Measurements from ENCODE around the gene LLGL1. TPM values are rescaled to one million over a fixed set of nuclear protein-coding genes. Genes with fewer than 3 reads are reported as not detected.

The LLGL1 gene
- total RNA-seq, 1 experiment from 2014 or later: 44.3 TPM

GRCh38 chr17:18241229-18241871, 15.9 kb downstream of the LLGL1 start:
- Histone ChIP-seq H3K36me3 (ENCODE audit: control insufficient read depth in 1 of 2, insufficient read depth in 2 of 2, low read length in 2 of 2) (peaks cover 13 to 16% of the 10 kb centered on the region in 2 experiments), H3K4me2 (ENCODE audit: low read length) (no peak overlapping the region), H4K20me1 (ENCODE audit: insufficient read depth) (no peaks in the 10 kb centered on the region), H3K27ac (ENCODE audit: low read depth, low read length) (no peak overlapping the region), H3K4me3 (replicated peaks in 1 of 2; ENCODE audit: low read depth in 1 of 2, low read length in 2 of 2) (no peak overlapping the region), H3K9ac (ENCODE audit: low read length) (no peak overlapping the region), H2AFZ (ENCODE audit: low read depth, low read length, poor library complexity, severe bottlenecking) (no peak overlapping the region), H3K9me2 (ENCODE audit: insufficient read depth) (no peaks in the 10 kb centered on the region), H3K79me2 (ENCODE audit: insufficient read depth, low read length) (no peaks in the 10 kb centered on the region), H3K9me3 (ENCODE audit: control insufficient read depth in 1 of 2, insufficient read depth in 1 of 2, low read depth in 1 of 2, low read length in 2 of 2) (no peaks in the 10 kb centered on the region), H3K4me1 (ENCODE audit: control insufficient read depth in 1 of 2, insufficient read depth in 2 of 2, low read length in 2 of 2) (no peaks in the 10 kb centered on the region), H3K27me3 (ENCODE audit: insufficient read depth, low read length) (no peaks in the 10 kb centered on the region)
- DNase-seq (ENCODE audit: low read depth, low spot score): no peak
- BruUV-seq (replicated peaks): no TSS peak
- intact Hi-C loops (cut with micrococcal nuclease): no loop called here
- ChIA-PET POLR2A (no interaction called here), RAD21 (ENCODE audit: low non-redundant PET in 1 of 2, low total read pairs in 2 of 2, uncharacterized antibody in 2 of 2, unreplicated experiment in 2 of 2) (no interaction called here), CTCF (no interaction called here)
- TF ChIP-seq, protein P1, sequence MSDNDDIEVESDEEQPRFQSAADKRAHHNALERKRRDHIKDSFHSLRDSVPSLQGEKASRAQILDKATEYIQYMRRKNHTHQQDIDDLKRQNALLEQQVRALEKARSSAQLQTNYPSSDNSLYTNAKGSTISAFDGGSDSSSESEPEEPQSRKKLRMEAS (IDR thresholded peaks at IDR 0.05): no peak
- TF ChIP-seq CBX3 (IDR thresholded peaks at IDR 0.05; ENCODE audit: low read depth) (no peak), ZFX (IDR thresholded peaks at IDR 0.05) (0 out of 2 replicates have a peak, but pooled peaks have one; percentile 3), TCF7L2 (IDR thresholded peaks at IDR 0.05; ENCODE audit: borderline replicate concordance, extremely low read depth, insufficient read depth, insufficient read length) (no peak), SP1 (IDR thresholded peaks at IDR 0.05; ENCODE audit: low read depth) (no peak), YY1 (IDR thresholded peaks at IDR 0.05; ENCODE audit: extremely low read depth, insufficient replicate concordance, low read depth, low read length) (no peak), EZH2phosphoT487 (IDR thresholded peaks at IDR 0.05; ENCODE audit: borderline replicate concordance) (no peak), FOSL1 (IDR thresholded peaks at IDR 0.05; ENCODE audit: low read depth) (no peak), ZBTB33 (IDR thresholded peaks at IDR 0.05; ENCODE audit: extremely low read depth, insufficient replicate concordance, low read length) (no peak), RAD21 (IDR thresholded peaks at IDR 0.05; ENCODE audit: low read depth) (no peak), SRF (IDR thresholded peaks at IDR 0.05; ENCODE audit: low read depth) (no peak), POLR2A (IDR thresholded peaks at IDR 0.05; ENCODE audit: borderline replicate concordance, extremely low read depth, insufficient read depth, insufficient read length) (no peak), EGR1 (IDR thresholded peaks at IDR 0.05; ENCODE audit: low read depth) (no peak), POLR2AphosphoS5 (IDR thresholded peaks at IDR 0.05; ENCODE audit: low read depth, low read length) (no peak)
- TF ChIP-seq, protein P2, sequence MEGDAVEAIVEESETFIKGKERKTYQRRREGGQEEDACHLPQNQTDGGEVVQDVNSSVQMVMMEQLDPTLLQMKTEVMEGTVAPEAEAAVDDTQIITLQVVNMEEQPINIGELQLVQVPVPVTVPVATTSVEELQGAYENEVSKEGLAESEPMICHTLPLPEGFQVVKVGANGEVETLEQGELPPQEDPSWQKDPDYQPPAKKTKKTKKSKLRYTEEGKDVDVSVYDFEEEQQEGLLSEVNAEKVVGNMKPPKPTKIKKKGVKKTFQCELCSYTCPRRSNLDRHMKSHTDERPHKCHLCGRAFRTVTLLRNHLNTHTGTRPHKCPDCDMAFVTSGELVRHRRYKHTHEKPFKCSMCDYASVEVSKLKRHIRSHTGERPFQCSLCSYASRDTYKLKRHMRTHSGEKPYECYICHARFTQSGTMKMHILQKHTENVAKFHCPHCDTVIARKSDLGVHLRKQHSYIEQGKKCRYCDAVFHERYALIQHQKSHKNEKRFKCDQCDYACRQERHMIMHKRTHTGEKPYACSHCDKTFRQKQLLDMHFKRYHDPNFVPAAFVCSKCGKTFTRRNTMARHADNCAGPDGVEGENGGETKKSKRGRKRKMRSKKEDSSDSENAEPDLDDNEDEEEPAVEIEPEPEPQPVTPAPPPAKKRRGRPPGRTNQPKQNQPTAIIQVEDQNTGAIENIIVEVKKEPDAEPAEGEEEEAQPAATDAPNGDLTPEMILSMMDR (IDR thresholded peaks at IDR 0.05 in 2 of 3, conservative IDR thresholded peaks at IDR 0.05 in 1 of 3; ENCODE audit: borderline replicate concordance in 1 of 3, insufficient read depth in 1 of 3, low read depth in 2 of 3, low read length in 2 of 3): peak in 2 of 3 experiments; percentile 4 to 30; a peak in 1 of 6 replicates
- TF ChIP-seq, protein P3, sequence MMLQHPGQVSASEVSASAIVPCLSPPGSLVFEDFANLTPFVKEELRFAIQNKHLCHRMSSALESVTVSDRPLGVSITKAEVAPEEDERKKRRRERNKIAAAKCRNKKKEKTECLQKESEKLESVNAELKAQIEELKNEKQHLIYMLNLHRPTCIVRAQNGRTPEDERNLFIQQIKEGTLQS (IDR thresholded peaks at IDR 0.05): no peak
- peak; percentile 64 for ATAC-seq
